Lower leg skin (tissue), 3 donors: Measurements from ENCODE around the gene TRAPPC5.

Experiments
- CTCF ChIP-seq, 3 donors: fragments of 450-650 bp; IDR thresholded peaks; one replicate each; pipeline ENCODE4 v1.5.1; 2016; ENCODE audit warnings: antibody characterized with exemption in 3 of 3, mild to moderate bottlenecking in 3 of 3, moderate library complexity in 2 of 3
- POLR2A ChIP-seq, 2 donors: fragments of 450-650 bp; IDR thresholded peaks; one replicate each; pipeline ENCODE4 v1.6.1; 2016 to 2017; ENCODE audit warnings: antibody characterized with exemption in 2 of 2, mild to moderate bottlenecking in 1 of 2, moderate library complexity in 1 of 2

- TF ChIP-seq CTCF (IDR thresholded peaks at IDR 0.05) (no peak), POLR2A (IDR thresholded peaks at IDR 0.05) (no peak)
Observed at GRCh38 chr19:7650148-7650547, 30.5 kb upstream of the TRAPPC5 start.
